HG03558 (cell line): ENCODE data around the gene TBX3.
"Not testable (repeated sequence)": the region's sequence is repeated elsewhere in the genome, so short reads cannot be mapped to it uniquely, and the experiment has no call there.

Experiments used
- ATAC-seq: cut with Tn5 transposase; IDR thresholded peaks from one replicate; pipeline ENCODE4 v1.9.1; 2021; ENCODE audit warnings: moderate number of reproducible peaks; ENCODE audit not compliant: unreplicated experiment; ENCODE audit errors: extremely low read depth

Gene TBX3

GRCh38 chr12:114684098-114684869 lies at the start of gene TBX3:
TSS of gene TBX3 (minus strand) at chr12:114684175. CDS start at chr12:114683200, 975 bp downstream.
- no peak for ATAC-seq

GRCh38 chr12:114732426-114733030 lies 48.6 kb upstream of the TBX3 start:
- no peak for ATAC-seq

GRCh38 chr12:114729731-114730130 lies 45.8 kb upstream of the TBX3 start:
- no peak for ATAC-seq

- no peak for ATAC-seq
Measured at GRCh38 chr12:114726092-114726710, 42.2 kb upstream of the TBX3 start.

GRCh38 chr12:114722176-114722575 lies 38.2 kb upstream of the TBX3 start:
- ATAC-seq: not testable (repeated sequence)

DNA sequence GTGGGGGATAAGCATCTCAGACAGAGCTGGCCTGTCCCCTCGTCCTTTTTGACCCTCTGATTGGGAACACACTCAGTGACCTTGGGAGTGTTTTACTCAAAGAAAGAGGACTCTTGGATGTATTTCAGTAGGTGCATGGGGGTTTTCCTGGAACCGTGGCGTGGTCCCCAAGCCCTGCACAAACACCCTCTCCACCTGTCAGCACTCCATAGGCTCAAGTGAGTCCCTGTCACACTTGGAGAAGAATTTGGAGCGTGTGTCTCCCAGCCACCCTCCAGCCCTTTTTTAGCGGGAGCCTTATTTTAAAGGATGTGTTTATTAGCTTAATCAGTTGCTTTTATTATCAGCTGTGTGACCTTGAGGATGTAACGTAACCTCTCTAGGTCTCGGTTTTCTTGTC lies 37.3 kb upstream of the TBX3 start:
- no peak for ATAC-seq

DNA sequence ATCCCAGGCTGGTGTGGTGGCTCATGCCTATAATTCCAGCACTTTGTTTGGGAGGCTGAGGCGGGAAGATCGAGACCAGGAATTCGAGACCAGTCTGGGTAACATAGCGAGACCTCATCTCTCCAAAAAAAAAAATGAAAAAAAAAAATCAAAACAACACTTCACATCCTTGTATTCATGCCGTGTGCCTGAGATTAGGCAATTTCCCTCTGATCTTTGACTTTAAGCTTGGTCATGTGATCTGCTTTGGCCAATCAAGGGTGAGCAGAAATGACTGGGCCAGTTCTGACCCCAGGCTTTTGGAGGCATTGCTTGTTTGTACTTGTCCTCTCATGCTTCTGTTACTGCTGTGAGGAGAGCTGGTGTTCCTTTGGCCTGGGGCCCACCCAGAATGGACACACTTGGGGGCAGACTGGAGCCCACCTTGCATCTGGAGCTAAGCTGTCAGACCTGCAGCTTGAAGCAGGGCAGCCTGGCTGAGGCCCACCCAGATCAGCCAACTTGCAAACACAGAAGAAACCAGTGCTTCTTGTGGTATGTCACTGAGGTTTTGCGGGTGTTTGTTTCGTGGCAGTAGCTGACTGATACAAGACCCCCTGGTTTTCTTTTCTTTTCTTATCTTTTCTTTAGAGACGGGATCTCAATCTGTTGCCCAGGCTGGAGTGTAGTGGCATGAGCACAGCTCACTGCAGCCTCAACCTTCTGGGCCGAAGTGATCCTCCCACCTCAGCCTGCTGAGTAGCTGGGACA lies 29.7 kb upstream of the TBX3 start:
- ATAC-seq: no peak

- ATAC-seq: no peak
Measured at GRCh38 chr12:114711689-114712152, 27.7 kb upstream of the TBX3 start.

DNA sequence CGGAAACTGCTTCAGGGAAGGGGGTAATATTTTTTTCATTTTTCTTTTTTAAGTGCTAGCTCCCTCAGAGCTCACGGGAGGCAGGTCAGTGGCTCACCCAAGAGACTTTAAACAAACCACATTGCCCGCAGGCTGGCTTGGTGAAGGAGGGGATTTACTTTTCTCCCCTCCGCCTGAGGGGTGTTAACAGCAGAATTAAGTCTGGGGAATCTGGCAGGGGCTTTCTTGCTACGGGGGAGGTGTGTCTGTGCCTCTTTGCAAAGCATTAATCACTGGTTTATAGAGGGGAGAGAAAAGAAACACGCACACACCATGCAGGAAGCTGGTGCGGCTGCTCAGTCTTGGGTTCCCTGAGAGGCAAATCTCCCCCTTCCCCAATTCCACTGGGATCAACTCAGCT lies 26.2 kb upstream of the TBX3 start:
- no peak for ATAC-seq

DNA sequence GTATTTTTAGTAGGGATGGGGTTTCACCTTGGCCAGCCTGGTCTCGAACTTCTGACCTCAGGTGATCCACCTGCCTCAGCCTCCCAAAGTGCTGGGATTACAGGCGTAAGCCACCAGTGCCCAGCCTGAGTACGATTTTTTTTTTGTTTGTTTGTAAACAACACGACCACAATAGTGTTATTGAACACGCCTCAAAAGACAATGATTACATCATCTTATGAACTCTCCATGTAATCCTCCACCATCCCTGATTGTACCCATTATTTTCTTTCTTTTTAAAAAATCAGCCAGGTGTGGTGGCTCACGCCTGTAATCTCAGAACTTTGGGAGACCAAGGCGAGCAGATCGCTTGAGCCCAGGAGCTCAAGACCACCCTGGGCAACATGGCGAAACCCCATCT lies 25.1 kb upstream of the TBX3 start:
- no peak for ATAC-seq

DNA sequence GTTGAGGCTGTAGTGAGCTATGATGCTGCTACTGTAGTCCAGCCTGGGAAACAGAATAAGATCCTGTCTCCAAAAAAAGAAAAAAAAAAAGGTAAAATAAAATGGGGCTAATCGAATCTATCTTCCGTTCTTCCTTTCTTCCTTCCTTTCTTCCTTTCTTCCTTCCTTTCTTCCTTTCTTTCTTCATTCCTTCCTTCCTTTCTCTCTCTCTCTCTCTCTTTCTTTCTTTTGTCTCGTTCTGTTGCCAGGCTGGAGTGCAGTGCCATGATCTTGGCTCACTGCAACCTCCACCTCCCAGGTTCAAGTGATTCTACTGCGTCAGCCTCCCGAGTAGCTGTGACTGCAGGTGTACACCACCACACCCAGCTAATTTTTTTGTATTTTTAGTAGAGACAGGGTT lies 24.6 kb upstream of the TBX3 start:
- not testable (repeated sequence) for ATAC-seq

DNA sequence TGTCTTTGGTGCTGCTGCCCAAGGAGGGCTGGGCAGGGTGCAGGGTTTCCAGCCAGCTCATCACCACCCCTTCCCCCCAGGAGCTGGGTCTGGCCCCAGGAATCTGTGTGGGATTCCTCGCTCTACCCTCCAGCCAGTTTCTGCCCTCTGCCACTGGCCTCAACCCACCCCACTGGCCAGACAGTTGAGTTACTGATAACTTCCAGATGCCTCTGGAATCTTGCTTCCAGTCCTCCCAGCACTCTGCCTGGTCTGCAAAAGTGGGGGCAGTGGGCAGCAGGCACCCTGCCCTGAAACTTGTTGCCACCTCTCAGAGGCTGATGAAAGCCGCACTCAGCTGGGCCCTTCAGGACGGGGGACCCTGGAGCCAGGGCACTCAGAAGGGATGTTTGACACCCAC lies 20.1 kb upstream of the TBX3 start:
- no peak for ATAC-seq

GRCh38 chr12:114703060-114703493 lies 19.1 kb upstream of the TBX3 start:
- no peak for ATAC-seq

GRCh38 chr12:114702462-114702861 lies 18.5 kb upstream of the TBX3 start:
- ATAC-seq: no peak

- ATAC-seq: no peak
Measured at GRCh38 chr12:114701553-114701952, 17.6 kb upstream of the TBX3 start.

DNA sequence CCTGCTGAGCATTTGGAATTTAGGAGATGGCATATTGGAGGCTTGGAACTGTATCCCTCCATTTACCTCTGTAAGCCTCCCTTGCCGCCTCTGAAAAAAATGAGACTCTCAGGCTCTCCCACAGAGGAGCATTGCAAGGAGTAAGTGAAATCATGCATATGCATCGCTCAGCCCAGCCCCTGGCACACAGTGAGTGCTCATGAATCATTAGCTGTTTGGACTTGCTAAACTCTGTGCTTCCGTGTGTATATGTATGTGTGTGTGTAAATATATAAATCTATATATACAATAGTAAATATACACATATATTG lies 17.1 kb upstream of the TBX3 start:
- ATAC-seq: no peak

DNA sequence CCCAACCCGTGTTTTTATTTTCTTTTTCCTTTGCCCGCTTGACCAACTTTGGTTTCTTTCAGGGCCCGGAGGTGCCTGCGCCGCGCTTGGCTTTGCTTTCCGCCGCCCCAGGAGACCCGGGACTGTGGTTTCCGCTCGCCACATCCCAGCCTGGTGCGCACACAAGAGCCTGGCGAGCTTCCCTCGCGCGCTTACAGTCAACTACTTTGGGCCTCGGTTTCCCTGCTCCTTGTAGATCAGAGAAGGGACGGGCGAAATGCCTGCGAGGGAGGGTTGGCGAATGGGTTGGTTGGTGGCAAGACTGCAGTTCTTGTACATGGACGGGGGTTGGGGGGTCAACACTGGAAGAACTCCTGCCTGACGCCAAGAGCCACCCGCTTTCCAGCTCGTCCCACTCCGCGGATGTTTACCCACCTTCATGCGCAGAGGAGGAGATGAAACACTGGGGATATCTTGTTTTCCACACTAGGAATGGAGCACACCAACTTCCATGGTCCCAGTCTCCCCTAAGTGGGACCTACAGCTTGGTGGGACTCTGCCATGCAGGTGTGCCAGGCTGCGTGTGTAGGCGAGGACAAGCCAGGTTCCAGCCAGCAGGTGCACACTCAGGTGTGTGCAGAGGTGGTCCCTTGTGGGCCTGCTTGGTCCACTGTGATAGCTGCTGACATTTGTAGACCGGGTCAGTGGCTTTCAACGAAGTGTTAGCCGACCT lies 16.6 kb upstream of the TBX3 start:
- ATAC-seq: no peak

DNA sequence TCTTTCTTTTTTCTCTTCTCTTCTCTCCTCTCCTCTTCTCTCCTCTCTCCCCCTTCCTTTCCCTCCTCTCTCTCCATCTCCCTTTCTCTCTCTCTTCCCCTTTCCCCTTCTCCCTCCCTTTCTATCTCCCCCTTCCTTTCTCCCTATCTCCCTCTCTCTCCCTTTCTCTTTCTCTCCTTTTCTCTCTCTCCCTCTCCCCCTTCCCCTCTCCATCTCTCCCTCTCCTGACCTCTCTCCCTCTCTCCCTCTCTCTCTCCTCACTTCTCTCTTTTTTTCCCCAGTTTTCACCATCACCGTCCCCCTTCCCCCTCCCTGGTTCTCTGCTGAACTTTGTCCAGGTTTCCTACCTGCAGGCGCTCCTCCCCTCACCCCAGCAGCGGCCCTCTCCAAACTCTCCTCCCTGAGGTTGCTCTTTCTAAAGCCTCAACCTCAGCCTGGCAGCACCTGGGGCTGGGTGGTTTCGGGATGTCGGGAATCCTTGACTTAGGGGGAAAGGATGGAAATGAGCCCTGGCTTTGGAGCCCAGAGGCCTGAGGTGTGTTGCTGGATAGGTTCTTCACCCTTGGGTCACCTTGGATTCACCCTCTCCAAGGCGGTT lies 14.7 kb upstream of the TBX3 start:
- ATAC-seq: no peak

- no peak for ATAC-seq
Measured at GRCh38 chr12:114697741-114698565, 14.0 kb upstream of the TBX3 start.
